ENCODE measurements around the gene AOPEP. TPM values are rescaled to one million over a fixed set of nuclear protein-coding genes. Genes with fewer than 3 reads are reported as not detected.

AOPEP gene
- total RNA-seq, 1 experiment from 2014 or later: 15.0 TPM

DNA sequence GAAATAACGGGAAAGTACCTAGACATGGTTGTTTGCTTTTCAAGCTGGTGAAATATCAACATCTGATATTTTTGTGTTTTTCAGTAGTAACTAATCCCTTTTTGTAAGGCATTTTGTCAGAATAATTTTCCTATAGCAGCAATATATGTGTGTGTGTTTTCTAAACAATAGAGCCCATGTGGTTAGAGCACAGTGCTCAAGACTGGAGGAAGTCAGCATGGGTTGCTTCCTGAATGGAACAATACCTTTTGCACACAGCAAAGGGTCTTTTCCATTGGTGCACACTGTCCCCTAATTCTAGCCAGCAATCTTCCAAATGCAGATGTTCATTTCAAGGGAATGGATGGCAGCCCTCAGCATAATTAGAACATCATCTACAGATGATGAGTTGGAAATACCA is 270.1 kb downstream of the AOPEP start:
- Histone ChIP-seq H3K9me3 (ENCODE audit: control insufficient read depth, low read depth, low read length) (no peaks in the 10 kb centered on the region), H2BK20ac (ENCODE audit: low read depth, low read length, poor library complexity, severe bottlenecking) (no peak overlapping the region), H3K4me2 (ENCODE audit: insufficient read depth, insufficient read length, low read length) (no peak overlapping the region), H2BK15ac (ENCODE audit: low read depth, low read length) (no peak overlapping the region), H3K9ac (ENCODE audit: extremely low read depth, insufficient read length, low read length) (no peak overlapping the region), H4K91ac (ENCODE audit: insufficient read length, low read depth, low read length) (no peak overlapping the region), H3K4ac (ENCODE audit: low read depth, low read length) (no peak overlapping the region), H3K4me1 (ENCODE audit: insufficient read depth, low read length) (no peaks in the 10 kb centered on the region; the same call in 1 of the 2 replicates), H3K14ac (ENCODE audit: insufficient read depth, low read length) (no peak overlapping the region), H2BK120ac (ENCODE audit: low read depth, low read length, poor library complexity, severe bottlenecking) (no peak overlapping the region), H3K79me2 (ENCODE audit: insufficient read depth, low read length) (no peaks in the 10 kb centered on the region), H3K27me3 (ENCODE audit: insufficient read depth, low read length) (no peaks in the 10 kb centered on the region), H3T11ph (ENCODE audit: low read length) (no peak overlapping the region), H3K56ac (ENCODE audit: insufficient read length, low read depth, low read length) (no peak overlapping the region), H3K23me2 (ENCODE audit: insufficient read length, low read depth, low read length, poor library complexity, severe bottlenecking) (no peaks in the 10 kb centered on the region), H2AFZ (ENCODE audit: low read length) (no peak overlapping the region), H4K8ac (replicated peaks; ENCODE audit: insufficient read length, low read depth, low read length) (no peak overlapping the region), H3K23ac (ENCODE audit: insufficient read length, low read depth, low read length) (no peak overlapping the region), H4K5ac (ENCODE audit: insufficient read length, low read depth, low read length) (no peak overlapping the region), H3K79me1 (ENCODE audit: insufficient read depth, low read depth, low read length, poor library complexity, severe bottlenecking) (no peaks in the 10 kb centered on the region), H2AK5ac (ENCODE audit: insufficient read length, low read length) (no peak overlapping the region), H4K20me1 (ENCODE audit: control insufficient read depth, insufficient read depth, insufficient read length) (no peaks in the 10 kb centered on the region), H3K18ac (ENCODE audit: insufficient read length, low read depth, low read length) (no peak overlapping the region), H2BK12ac (ENCODE audit: insufficient read length, low read depth, low read length) (no peak overlapping the region), H2BK5ac (ENCODE audit: insufficient read length, low read length) (no peak overlapping the region), H3K27ac (ENCODE audit: insufficient read length, low read depth, low read length) (no peak overlapping the region)
- DNase-seq: no peak
- Mint-ChIP-seq H3K27ac (no peak overlapping the region), H3K27me3 (ENCODE audit: low read depth) (peaks cover 5% of the 10 kb centered on the region), H3K36me3 (ENCODE audit: insufficient read depth in 1 of 3, low read depth in 3 of 3) (no peaks in the 10 kb centered on the region), H3K9me3 (no peaks in the 10 kb centered on the region), H3K4me1 (peaks cover 14 to 16% of the 10 kb centered on the region in 2 experiments), H3K4me3 (no peak overlapping the region)
- TF ChIP-seq, protein P1, sequence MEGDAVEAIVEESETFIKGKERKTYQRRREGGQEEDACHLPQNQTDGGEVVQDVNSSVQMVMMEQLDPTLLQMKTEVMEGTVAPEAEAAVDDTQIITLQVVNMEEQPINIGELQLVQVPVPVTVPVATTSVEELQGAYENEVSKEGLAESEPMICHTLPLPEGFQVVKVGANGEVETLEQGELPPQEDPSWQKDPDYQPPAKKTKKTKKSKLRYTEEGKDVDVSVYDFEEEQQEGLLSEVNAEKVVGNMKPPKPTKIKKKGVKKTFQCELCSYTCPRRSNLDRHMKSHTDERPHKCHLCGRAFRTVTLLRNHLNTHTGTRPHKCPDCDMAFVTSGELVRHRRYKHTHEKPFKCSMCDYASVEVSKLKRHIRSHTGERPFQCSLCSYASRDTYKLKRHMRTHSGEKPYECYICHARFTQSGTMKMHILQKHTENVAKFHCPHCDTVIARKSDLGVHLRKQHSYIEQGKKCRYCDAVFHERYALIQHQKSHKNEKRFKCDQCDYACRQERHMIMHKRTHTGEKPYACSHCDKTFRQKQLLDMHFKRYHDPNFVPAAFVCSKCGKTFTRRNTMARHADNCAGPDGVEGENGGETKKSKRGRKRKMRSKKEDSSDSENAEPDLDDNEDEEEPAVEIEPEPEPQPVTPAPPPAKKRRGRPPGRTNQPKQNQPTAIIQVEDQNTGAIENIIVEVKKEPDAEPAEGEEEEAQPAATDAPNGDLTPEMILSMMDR (conservative IDR thresholded peaks at IDR 0.05): no peak
- WGBS (ENCODE audit: extremely low coverage, insufficient read length, low lambda C conversion rate): no CpG with 5 or more reads among the region's 1 CpG
